ENCODE measurements around the gene CLTC. TPM values are rescaled to one million over a fixed set of nuclear protein-coding genes. Genes with fewer than 3 reads are reported as not detected.

CLTC gene
- total and polyA plus RNA-seq, 2 experiments from 2014 or later: 98.5 to 342 TPM

GRCh38 chr17:59707971-59708430 lies 88.3 kb downstream of the CLTC start:
- Histone ChIP-seq H3K36me3 (replicated peaks; ENCODE audit: insufficient read depth, low read depth) (no peaks in the 10 kb centered on the region), H3K27me3 (no peaks in the 10 kb centered on the region), H2AFZ (peak overlapping the region; percentile 43), H3K9me3 (ENCODE audit: low read depth) (no peaks in the 10 kb centered on the region), H3K27ac (peak overlapping the region; percentile 91), H3K4me3 (peak overlapping the region; percentile 70), H3K79me2 (peaks cover 91% of the 10 kb centered on the region), H4K20me1 (ENCODE audit: insufficient read depth, poor library complexity, severe bottlenecking) (peaks cover 16% of the 10 kb centered on the region), H3K4me2 (peak overlapping the region; percentile 91), H3K4me1 (ENCODE audit: insufficient read depth) (peaks cover 11% of the 10 kb centered on the region), H3K9me2 (replicated peaks; ENCODE audit: insufficient read depth) (no peaks in the 10 kb centered on the region)
- peak; percentile 29 for DNase-seq (ENCODE audit: low spot score)
- TF ChIP-seq EZH2 (IDR thresholded peaks at IDR 0.05; ENCODE audit: borderline replicate concordance) (no peak), EZH2phosphoT487 (IDR thresholded peaks at IDR 0.05; ENCODE audit: low read depth, severe bottlenecking, unreplicated experiment) (no peak)
- TF ChIP-seq, protein P1, sequence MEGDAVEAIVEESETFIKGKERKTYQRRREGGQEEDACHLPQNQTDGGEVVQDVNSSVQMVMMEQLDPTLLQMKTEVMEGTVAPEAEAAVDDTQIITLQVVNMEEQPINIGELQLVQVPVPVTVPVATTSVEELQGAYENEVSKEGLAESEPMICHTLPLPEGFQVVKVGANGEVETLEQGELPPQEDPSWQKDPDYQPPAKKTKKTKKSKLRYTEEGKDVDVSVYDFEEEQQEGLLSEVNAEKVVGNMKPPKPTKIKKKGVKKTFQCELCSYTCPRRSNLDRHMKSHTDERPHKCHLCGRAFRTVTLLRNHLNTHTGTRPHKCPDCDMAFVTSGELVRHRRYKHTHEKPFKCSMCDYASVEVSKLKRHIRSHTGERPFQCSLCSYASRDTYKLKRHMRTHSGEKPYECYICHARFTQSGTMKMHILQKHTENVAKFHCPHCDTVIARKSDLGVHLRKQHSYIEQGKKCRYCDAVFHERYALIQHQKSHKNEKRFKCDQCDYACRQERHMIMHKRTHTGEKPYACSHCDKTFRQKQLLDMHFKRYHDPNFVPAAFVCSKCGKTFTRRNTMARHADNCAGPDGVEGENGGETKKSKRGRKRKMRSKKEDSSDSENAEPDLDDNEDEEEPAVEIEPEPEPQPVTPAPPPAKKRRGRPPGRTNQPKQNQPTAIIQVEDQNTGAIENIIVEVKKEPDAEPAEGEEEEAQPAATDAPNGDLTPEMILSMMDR (IDR thresholded peaks at IDR 0.05; ENCODE audit: poor library complexity): no peak
- under 1% methylated on average over 15 of the region's 15 CpGs for WGBS (ENCODE audit: low lambda C conversion rate, missing lambda C conversion rate)

DNA sequence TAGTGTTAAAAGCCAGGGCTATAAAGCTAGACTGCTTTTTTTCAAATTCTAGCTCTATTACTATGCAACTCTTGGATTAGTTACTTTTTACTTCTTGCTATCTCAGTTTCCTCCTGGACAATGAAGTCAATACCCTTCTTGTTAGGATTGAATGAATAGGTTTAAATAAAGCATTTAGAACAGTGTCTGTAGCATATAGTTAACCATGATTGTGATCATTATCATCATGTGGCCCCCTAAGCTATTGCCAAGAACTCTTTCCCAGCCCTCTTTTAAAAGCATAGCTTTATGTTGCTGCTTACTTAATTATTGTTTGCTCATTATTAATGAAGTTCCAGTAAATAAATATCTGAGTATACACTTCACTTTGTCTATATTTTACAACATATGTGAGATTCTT lies 92.2 kb downstream of the CLTC start:
- H4K20me1 ChIP-seq (ENCODE audit: insufficient read depth, poor library complexity, severe bottlenecking): no peaks in the 10 kb centered on the region
- H3K9me2 ChIP-seq (replicated peaks; ENCODE audit: insufficient read depth): no peaks in the 10 kb centered on the region
- DNase-seq (ENCODE audit: low spot score): no peak
- H3K4me2 ChIP-seq: no peak overlapping the region
- H3K4me3 ChIP-seq: no peak overlapping the region
- no peaks in the 10 kb centered on the region for H3K4me1 ChIP-seq (ENCODE audit: insufficient read depth)
- H3K27ac ChIP-seq: no peak overlapping the region
- TF ChIP-seq, protein P1 (IDR thresholded peaks at IDR 0.05; ENCODE audit: poor library complexity): no peak
- no peak for TF ChIP-seq EZH2phosphoT487 (IDR thresholded peaks at IDR 0.05; ENCODE audit: low read depth, severe bottlenecking, unreplicated experiment)
- TF ChIP-seq EZH2 (IDR thresholded peaks at IDR 0.05; ENCODE audit: borderline replicate concordance): no peak
- H2AFZ ChIP-seq: no peak overlapping the region
- no peaks in the 10 kb centered on the region for H3K27me3 ChIP-seq
- no peaks in the 10 kb centered on the region for H3K36me3 ChIP-seq (replicated peaks; ENCODE audit: insufficient read depth, low read depth)
- H3K79me2 ChIP-seq: peaks cover 92% of the 10 kb centered on the region
- H3K9me3 ChIP-seq (ENCODE audit: low read depth): no peaks in the 10 kb centered on the region

GRCh38 chr17:59712862-59713261 lies 93.2 kb downstream of the CLTC start:
- WGBS (ENCODE audit: low lambda C conversion rate, missing lambda C conversion rate): 95% methylated on average over 2 of the region's 2 CpGs
- no peak overlapping the region for H2AFZ ChIP-seq
- H3K4me1 ChIP-seq (ENCODE audit: insufficient read depth): no peaks in the 10 kb centered on the region
- no peak for TF ChIP-seq EZH2phosphoT487 (IDR thresholded peaks at IDR 0.05; ENCODE audit: low read depth, severe bottlenecking, unreplicated experiment)
- no peak for TF ChIP-seq EZH2 (IDR thresholded peaks at IDR 0.05; ENCODE audit: borderline replicate concordance)
- TF ChIP-seq, protein P1 (IDR thresholded peaks at IDR 0.05; ENCODE audit: poor library complexity): no peak
- no peak overlapping the region for H3K27ac ChIP-seq
- no peaks in the 10 kb centered on the region for H3K36me3 ChIP-seq (replicated peaks; ENCODE audit: insufficient read depth, low read depth)
- no peaks in the 10 kb centered on the region for H3K27me3 ChIP-seq
- no peaks in the 10 kb centered on the region for H3K9me2 ChIP-seq (replicated peaks; ENCODE audit: insufficient read depth)
- no peaks in the 10 kb centered on the region for H4K20me1 ChIP-seq (ENCODE audit: insufficient read depth, poor library complexity, severe bottlenecking)
- H3K79me2 ChIP-seq: peaks cover 100% of the 10 kb centered on the region
- DNase-seq (ENCODE audit: low spot score): no peak
- no peak overlapping the region for H3K4me2 ChIP-seq
- no peak overlapping the region for H3K4me3 ChIP-seq
- no peaks in the 10 kb centered on the region for H3K9me3 ChIP-seq (ENCODE audit: low read depth)

DNA sequence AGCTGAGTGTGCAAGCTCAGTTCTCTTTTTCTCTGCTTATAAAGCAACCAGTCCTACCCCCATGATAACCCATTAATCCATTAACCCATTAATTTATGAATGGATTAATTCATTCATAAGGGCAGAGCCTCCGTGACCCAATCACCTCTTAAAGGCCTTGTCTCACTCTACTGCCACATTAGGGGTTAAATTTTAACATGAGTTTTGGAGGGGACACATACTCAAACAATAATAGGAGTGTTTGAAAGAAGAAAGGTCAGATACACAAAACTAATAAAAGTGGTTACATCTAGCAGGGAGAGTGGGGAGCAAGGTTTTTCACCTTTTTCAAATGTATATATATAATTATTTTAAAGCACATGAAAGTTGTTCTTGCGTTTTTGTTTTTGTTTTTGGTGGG lies 94.6 kb downstream of the CLTC start:
- Histone ChIP-seq H4K20me1 (ENCODE audit: insufficient read depth, poor library complexity, severe bottlenecking) (no peaks in the 10 kb centered on the region), H3K4me1 (ENCODE audit: insufficient read depth) (no peaks in the 10 kb centered on the region), H3K36me3 (replicated peaks; ENCODE audit: insufficient read depth, low read depth) (no peaks in the 10 kb centered on the region), H3K27me3 (no peaks in the 10 kb centered on the region), H3K9me2 (replicated peaks; ENCODE audit: insufficient read depth) (no peaks in the 10 kb centered on the region), H3K4me2 (no peak overlapping the region), H3K4me3 (no peak overlapping the region), H3K9me3 (ENCODE audit: low read depth) (no peaks in the 10 kb centered on the region), H3K79me2 (peaks cover 97% of the 10 kb centered on the region), H2AFZ (no peak overlapping the region), H3K27ac (no peak overlapping the region)
- DNase-seq (ENCODE audit: low spot score): no peak
- 80% methylated on average over 2 of the region's 2 CpGs for WGBS (ENCODE audit: low lambda C conversion rate, missing lambda C conversion rate)
- TF ChIP-seq EZH2 (IDR thresholded peaks at IDR 0.05; ENCODE audit: borderline replicate concordance) (no peak), EZH2phosphoT487 (IDR thresholded peaks at IDR 0.05; ENCODE audit: low read depth, severe bottlenecking, unreplicated experiment) (no peak)
- TF ChIP-seq, protein P1 (IDR thresholded peaks at IDR 0.05; ENCODE audit: poor library complexity): no peak

All from hepatocyte (in vitro differentiated cells).